ENCODE results near the gene TTC31. TPM values are rescaled to one million over a fixed set of nuclear protein-coding genes. Genes with fewer than 3 reads are reported as not detected.

The TTC31 gene
- total RNA-seq, 1 donor from 2014 or later, result 30.2 TPM

DNA sequence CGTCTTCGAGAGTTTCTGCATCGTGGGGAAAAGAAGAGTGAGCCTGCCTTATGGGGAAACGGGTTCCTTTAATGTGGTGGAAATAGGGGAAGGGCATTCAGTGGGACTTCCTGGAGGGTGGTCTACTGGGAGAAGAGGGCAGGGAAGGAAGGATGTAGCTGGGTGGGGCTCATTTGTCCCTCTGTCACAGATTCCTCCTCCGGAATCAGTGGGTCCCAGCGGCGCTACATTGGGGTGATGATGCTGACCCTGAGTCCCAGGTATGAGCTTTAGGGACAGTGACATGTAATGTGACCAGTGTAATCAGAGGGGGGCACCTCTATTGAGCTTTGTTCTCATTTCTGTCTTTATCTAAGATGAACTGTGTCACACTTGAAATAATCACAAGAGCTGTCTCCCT, 48.8 kb downstream of the TTC31 start:
- intact Hi-C loops (cut with micrococcal nuclease), result loop anchor here (1.0 to 2.0 kb wide), 3 partner anchors 17 to 281 kb away; no protein-coding TSS in a partner anchor

DNA sequence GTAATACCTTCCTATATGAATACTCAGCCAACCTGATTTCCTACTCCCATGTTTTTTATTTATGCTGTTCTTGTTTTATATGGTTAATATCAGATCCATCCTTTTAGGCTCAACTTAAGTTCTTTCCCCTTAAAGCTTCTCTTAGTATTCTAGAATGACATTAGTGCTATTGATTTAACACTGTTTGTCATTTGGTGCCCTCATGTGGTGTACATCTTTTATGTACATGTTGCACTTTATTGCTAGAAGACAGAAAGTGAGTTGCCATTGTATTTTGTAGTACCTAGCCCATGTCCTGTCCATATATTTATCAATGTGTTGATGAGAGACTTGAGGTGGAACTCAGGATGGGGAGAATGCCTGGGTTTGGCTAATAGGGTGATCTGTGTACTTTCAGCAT, 49.3 kb downstream of the TTC31 start:
- Mint-ChIP-seq H3K4me3 (peak overlapping the region; percentile 99), H3K27me3 (ENCODE audit: insufficient read depth) (no peaks in the 10 kb centered on the region), H3K36me3 (ENCODE audit: low read depth) (peaks cover 40% of the 10 kb centered on the region), H3K4me1 (ENCODE audit: low read depth) (peaks cover 37% of the 10 kb centered on the region), H3K9me3 (no peaks in the 10 kb centered on the region), H3K27ac (peak overlapping the region; percentile 63)
- DNase-seq (ENCODE audit: low spot score), result no peak
- intact Hi-C loops (cut with micrococcal nuclease), result loop anchor here (1.0 kb wide), 1 partner anchor 282 kb away; no protein-coding TSS in a partner anchor

More for the DNA sequence above, 48.8 kb downstream of the TTC31 start:
- Mint-ChIP-seq H3K27ac (peak overlapping the region; percentile 95), H3K9me3 (no peaks in the 10 kb centered on the region), H3K36me3 (ENCODE audit: low read depth) (peaks cover 46% of the 10 kb centered on the region), H3K4me1 (ENCODE audit: low read depth) (peaks cover 43% of the 10 kb centered on the region), H3K27me3 (ENCODE audit: insufficient read depth) (no peaks in the 10 kb centered on the region), H3K4me3 (peak overlapping the region; percentile 99)
- no peak for DNase-seq (ENCODE audit: low spot score)

DNA sequence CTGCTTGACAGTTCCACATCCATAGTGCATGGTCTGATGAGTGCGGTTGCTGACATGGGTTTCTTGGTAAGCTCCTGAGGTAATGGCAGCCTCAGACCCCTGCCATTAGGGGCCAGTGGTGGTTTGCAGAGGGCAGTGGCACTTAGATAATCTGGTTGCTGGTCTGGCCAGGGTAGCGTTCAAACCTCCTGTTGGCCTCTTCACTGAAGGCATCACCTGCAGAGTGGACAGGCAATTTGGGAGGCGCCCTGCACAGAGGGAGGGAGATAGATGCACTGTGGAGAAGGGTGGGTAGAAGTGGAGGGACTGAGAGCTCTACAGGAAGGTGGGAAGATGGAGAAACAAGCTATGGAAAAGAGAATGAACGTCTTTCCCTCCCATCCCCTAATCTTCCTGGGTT, 50.6 kb downstream of the TTC31 start:
- H3K27ac Mint-ChIP-seq, result no peak overlapping the region
- intact Hi-C loops (cut with micrococcal nuclease), result no loop called here
- peaks cover 30% of the 10 kb centered on the region for H3K4me1 Mint-ChIP-seq (ENCODE audit: low read depth)
- peaks cover 29% of the 10 kb centered on the region for H3K36me3 Mint-ChIP-seq (ENCODE audit: low read depth)
- H3K27me3 Mint-ChIP-seq (ENCODE audit: insufficient read depth), result peaks cover 3% of the 10 kb centered on the region
- H3K9me3 Mint-ChIP-seq, result no peaks in the 10 kb centered on the region
- DNase-seq (ENCODE audit: low spot score), result no peak
- H3K4me3 Mint-ChIP-seq, result no peak overlapping the region

DNA sequence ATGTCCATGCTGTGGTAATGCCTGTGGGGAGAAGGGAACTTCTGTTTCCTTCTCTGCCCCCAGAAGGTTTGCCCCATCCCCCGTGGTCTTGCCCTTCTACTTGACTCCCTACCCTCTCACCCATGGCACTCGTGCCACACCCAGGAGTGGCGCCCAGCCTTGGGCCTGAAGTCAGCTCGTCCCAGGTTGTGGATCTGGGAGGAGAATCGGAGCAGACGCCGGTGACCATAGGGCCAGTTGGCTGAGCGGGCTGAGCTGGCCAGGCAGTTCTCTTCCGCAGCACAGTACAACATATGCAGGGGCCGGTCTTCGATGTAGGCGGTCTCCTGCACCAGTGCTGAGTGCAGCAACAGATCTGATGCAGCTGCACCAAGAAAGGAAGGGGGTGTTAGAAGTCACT, 51.5 kb downstream of the TTC31 start:
- DNase-seq (ENCODE audit: low spot score), result no peak
- intact Hi-C loops (cut with micrococcal nuclease), result no loop called here
- Mint-ChIP-seq H3K27ac (no peak overlapping the region), H3K9me3 (no peaks in the 10 kb centered on the region), H3K36me3 (ENCODE audit: low read depth) (peaks cover 23% of the 10 kb centered on the region), H3K27me3 (ENCODE audit: insufficient read depth) (peaks cover 7% of the 10 kb centered on the region), H3K4me3 (no peak overlapping the region), H3K4me1 (ENCODE audit: low read depth) (peaks cover 37% of the 10 kb centered on the region)

DNA sequence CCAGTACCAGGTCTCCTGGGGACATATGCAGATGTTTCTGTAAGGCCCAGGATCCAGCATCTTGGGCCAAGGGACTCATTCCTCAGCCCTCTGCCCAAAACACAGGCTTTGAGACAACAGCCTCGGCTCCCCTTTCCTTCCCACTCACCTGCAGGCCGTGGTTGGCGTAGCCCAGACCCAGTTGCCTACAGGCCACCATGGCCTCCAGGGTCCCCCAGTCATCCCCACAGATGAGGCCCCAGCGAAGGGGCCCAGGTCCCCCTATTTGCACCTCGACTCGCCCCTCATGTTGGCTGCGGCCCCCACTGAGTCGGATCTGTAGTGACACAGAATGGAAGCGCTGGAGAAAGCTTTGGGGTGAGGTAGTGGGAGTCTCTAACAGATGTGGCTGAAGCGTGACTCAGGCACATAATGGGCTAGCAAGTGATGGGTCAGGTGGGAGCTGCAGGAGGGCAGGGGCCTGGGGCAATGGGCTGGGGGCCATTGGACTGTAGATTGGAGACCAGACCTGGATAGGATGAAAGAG, 52.6 kb downstream of the TTC31 start:
- no peak overlapping the region for H3K27ac Mint-ChIP-seq
- H3K4me1 Mint-ChIP-seq (ENCODE audit: low read depth), result peaks cover 39% of the 10 kb centered on the region
- H3K9me3 Mint-ChIP-seq, result no peaks in the 10 kb centered on the region
- H3K36me3 Mint-ChIP-seq (ENCODE audit: low read depth), result peaks cover 23% of the 10 kb centered on the region
- DNase-seq (ENCODE audit: low spot score), result no peak
- intact Hi-C loops (cut with micrococcal nuclease), result no loop called here
- H3K4me3 Mint-ChIP-seq, result no peak overlapping the region
- H3K27me3 Mint-ChIP-seq (ENCODE audit: insufficient read depth), result peaks cover 7% of the 10 kb centered on the region

DNA sequence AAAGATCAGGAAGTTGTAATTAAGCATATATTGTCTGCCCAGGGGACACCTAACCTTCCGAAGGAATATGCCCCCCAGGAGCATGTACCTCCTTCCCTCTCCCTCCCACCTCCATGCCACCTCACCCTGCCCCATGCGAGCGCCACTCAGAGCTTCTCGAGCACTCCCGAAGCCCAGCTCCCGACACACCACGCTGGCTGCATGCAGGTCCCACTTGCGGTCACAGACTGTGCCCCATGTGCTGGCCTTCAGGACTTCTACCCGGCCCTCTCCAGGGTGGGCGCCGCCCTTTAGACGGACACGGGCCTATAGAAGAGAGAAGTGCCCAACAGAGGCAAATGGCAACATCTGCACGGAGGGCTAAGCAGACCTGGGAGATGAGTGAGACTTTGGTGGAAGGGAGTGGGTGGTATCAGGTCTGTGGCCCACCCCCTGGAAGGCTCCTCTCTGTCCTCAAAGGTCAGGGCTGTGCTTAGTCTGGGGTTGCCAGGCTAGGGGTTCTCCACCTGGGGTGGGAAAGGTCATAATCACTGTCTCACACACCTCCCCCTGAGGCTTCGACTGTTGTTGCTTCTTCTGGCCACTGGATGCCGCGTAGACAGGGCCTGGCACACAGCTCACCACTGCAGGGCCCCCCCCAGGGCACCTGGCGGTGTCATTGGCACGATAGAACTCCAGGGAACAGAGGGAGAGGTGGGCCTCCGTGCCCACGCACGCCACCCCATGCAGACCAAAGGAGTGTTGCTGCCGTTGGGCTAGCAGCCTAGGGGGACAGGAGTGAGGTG, 53.5 kb downstream of the TTC31 start:
- Mint-ChIP-seq H3K4me3 (no peak overlapping the region), H3K9me3 (no peaks in the 10 kb centered on the region), H3K4me1 (ENCODE audit: low read depth) (peaks cover 31% of the 10 kb centered on the region), H3K27ac (no peak overlapping the region), H3K27me3 (ENCODE audit: insufficient read depth) (peaks cover 7% of the 10 kb centered on the region), H3K36me3 (ENCODE audit: low read depth) (peaks cover 18% of the 10 kb centered on the region)
- intact Hi-C loops (cut with micrococcal nuclease), result no loop called here
- DNase-seq (ENCODE audit: low spot score), result no peak

DNA sequence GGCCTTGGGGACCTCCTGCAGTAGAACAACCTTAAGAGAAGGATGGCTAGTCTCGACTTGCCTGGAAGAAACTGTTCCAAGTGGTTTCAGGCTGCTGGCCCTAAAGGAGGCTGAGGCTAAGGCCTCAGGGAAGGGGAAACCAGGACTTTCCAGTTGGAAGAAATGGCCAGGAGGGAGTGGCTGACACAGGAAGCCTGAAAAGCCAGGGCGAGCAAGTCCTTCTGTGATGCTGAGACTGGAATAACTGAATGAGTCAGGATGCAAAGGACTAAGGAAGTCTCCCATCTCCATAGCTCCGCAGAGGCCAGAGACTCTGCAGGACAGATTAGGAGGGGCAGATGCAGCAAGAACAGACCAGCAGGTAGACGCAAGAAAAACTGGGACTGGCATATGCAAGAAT, 54.3 kb downstream of the TTC31 start:
- no peak for DNase-seq (ENCODE audit: low spot score)
- H3K9me3 Mint-ChIP-seq, result no peaks in the 10 kb centered on the region
- peaks cover 11% of the 10 kb centered on the region for H3K27me3 Mint-ChIP-seq (ENCODE audit: insufficient read depth)
- intact Hi-C loops (cut with micrococcal nuclease), result no loop called here
- H3K4me3 Mint-ChIP-seq, result no peak overlapping the region
- peaks cover 13% of the 10 kb centered on the region for H3K36me3 Mint-ChIP-seq (ENCODE audit: low read depth)
- H3K27ac Mint-ChIP-seq, result no peak overlapping the region
- peaks cover 23% of the 10 kb centered on the region for H3K4me1 Mint-ChIP-seq (ENCODE audit: low read depth)

DNA sequence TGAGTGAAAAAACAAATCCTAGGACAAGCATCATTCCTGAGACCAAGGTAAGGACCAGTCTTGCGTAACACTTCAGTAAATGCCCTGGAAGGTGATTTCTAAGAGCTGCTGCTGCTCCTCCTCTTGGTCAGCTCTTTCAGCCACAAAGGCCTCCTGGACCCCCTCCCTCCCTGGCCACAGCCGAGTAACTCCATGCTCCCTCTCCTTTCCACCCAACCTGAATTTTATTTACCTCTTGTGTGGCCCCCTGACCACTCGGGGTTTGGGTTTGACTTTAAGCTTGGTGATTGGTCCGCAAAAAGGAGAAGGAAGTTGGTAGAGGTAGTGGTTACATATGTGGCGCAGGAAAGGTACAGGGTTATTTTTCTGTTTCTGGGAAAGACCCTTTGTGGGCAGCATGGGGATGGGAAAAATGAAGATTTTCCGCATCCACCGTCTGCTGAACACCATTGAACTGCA, 56.0 kb downstream of the TTC31 start:
- intact Hi-C loops (cut with micrococcal nuclease), result no loop called here
- Mint-ChIP-seq H3K9me3 (no peaks in the 10 kb centered on the region), H3K27me3 (ENCODE audit: insufficient read depth) (peaks cover 14% of the 10 kb centered on the region), H3K36me3 (ENCODE audit: low read depth) (peaks cover 1% of the 10 kb centered on the region), H3K4me3 (no peak overlapping the region), H3K4me1 (ENCODE audit: low read depth) (peaks cover 17% of the 10 kb centered on the region), H3K27ac (no peak overlapping the region)
- DNase-seq (ENCODE audit: low spot score), result no peak

DNA sequence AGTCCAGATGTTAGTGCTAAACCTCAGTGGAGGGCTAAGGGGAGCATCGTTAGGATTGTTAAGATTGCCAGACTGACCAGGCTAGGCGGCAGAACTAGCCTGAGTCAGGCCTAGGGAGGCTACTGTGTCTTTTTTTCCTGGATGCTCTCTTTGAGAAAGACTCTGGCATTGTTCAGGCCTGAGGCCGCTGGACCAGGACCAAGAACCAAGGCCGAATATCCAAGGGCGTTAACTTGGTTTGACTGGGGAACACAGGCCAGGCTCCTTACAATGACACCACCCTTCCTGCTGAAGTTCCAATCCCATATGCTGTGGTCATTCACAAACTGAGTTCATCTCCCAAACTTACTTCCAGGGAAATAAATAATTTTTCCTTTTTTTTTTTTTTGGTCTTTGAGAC, 57.4 kb downstream of the TTC31 start:
- H3K27ac Mint-ChIP-seq, result no peak overlapping the region
- H3K36me3 Mint-ChIP-seq (ENCODE audit: low read depth), result no peaks in the 10 kb centered on the region
- H3K9me3 Mint-ChIP-seq, result no peaks in the 10 kb centered on the region
- DNase-seq (ENCODE audit: low spot score), result no peak
- peaks cover 17% of the 10 kb centered on the region for H3K4me1 Mint-ChIP-seq (ENCODE audit: low read depth)
- intact Hi-C loops (cut with micrococcal nuclease), result no loop called here
- H3K4me3 Mint-ChIP-seq, result no peak overlapping the region
- H3K27me3 Mint-ChIP-seq (ENCODE audit: insufficient read depth), result peaks cover 24% of the 10 kb centered on the region

DNA sequence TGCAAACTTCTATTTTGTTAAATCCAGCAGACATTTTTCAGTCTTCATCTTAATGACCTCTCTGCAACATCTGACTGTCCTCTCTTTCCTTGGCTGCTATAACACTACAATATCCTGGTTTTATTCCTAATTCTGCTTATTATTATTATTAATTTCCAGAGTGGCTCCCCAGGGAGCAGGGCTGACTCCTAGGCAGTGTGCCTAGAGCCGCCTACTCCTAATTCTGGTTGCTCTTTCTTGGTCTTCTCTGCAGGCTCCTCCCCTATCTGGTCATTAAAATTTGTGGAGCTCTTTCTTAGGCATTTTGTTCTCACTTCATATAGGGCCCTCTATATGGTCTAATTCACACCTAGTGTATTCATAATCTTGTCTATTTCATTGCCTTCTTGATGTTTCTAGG, 60.1 kb downstream of the TTC31 start:
- DNase-seq (ENCODE audit: low spot score), result no peak
- H3K4me1 Mint-ChIP-seq (ENCODE audit: low read depth), result peaks cover 19% of the 10 kb centered on the region
- no peaks in the 10 kb centered on the region for H3K9me3 Mint-ChIP-seq
- peaks cover 33% of the 10 kb centered on the region for H3K27me3 Mint-ChIP-seq (ENCODE audit: insufficient read depth)
- H3K4me3 Mint-ChIP-seq, result no peak overlapping the region
- no peak overlapping the region for H3K27ac Mint-ChIP-seq
- no peaks in the 10 kb centered on the region for H3K36me3 Mint-ChIP-seq (ENCODE audit: low read depth)
- intact Hi-C loops (cut with micrococcal nuclease), result no loop called here

Other genes starting within 250 kb of the TTC31 start
- gene SLC4A5, start 139.7 kb upstream of the TTC31 start, total RNA-seq, result 0.47 and 0.71 TPM in 2 replicates
- 83.0 and 84.0 TPM in 2 replicates for gene DCTN1, start 102.8 kb upstream of the TTC31 start, total RNA-seq
- gene C2orf81, start 61.5 kb upstream of the TTC31 start, total RNA-seq, result 1.9 and 2.4 TPM in 2 replicates
- gene WDR54, start 61.4 kb upstream of the TTC31 start, total RNA-seq, result 56.4 and 58.6 TPM in 2 replicates
- 4.0 and 4.2 TPM in 2 replicates for gene RTKN, start 41.1 kb upstream of the TTC31 start, total RNA-seq
- gene INO80B, start 28.0 kb upstream of the TTC31 start, total RNA-seq, result 67.8 and 70.0 TPM in 2 replicates
- gene WBP1, start 24.6 kb upstream of the TTC31 start, total RNA-seq, result 32.6 and 35.3 TPM in 2 replicates
- gene MOGS, start 17.7 kb upstream of the TTC31 start, total RNA-seq, result 87.7 and 88.6 TPM in 2 replicates
- gene MRPL53, start 10.4 kb upstream of the TTC31 start, total RNA-seq, result 118 and 124 TPM in 2 replicates
- gene CCDC142, start 83 bp upstream of the TTC31 start, total RNA-seq, result 30.4 and 36.3 TPM in 2 replicates
- gene LBX2, start 16.5 kb downstream of the TTC31 start, total RNA-seq, result 0.54 and 1.1 TPM in 2 replicates
- gene PCGF1, start 24.6 kb downstream of the TTC31 start, total RNA-seq, result 41.9 and 45.0 TPM in 2 replicates
- gene TLX2, start 31.4 kb downstream of the TTC31 start, total RNA-seq, result 1.2 and 1.5 TPM in 2 replicates
- 0.65 and 0.86 TPM in 2 replicates for gene DQX1, start 43.1 kb downstream of the TTC31 start, total RNA-seq
- gene AUP1, start 46.6 kb downstream of the TTC31 start, total RNA-seq, result 178 and 187 TPM in 2 replicates
- gene HTRA2, start 46.9 kb downstream of the TTC31 start, total RNA-seq, result 57.0 and 57.3 TPM in 2 replicates
- 1.9 and 2.0 TPM in 2 replicates for gene LOXL3, start 70.9 kb downstream of the TTC31 start, total RNA-seq
- gene DOK1, start 71.6 kb downstream of the TTC31 start, total RNA-seq, result 37.2 and 40.8 TPM in 2 replicates
- gene M1AP, start 165.2 kb downstream of the TTC31 start, total RNA-seq, result 0.10 TPM in 1 of 2 replicates, not detected in the other
- gene SEMA4F, start 171.2 kb downstream of the TTC31 start, total RNA-seq, result 2.4 and 3.2 TPM in 2 replicates

All from activated T-helper 1 cell treated with anti-CD3 and anti-CD28 coated beads, Interleukin-12 subunit alpha, Interleukin-12 subunit beta, Interleukin-2, Interleukin-4 antibody, amounts not matched to agents 30 ng/mL and 10 ng/mL and 1 ng/mL, durations not matched to agents 14 hours and 24 hours and 36 hours (primary cell).